Muscle layer of colon (tissue), 2 donors: ENCODE results near the gene ACTR5.
"Not testable (repeated sequence)": the region's sequence is repeated elsewhere in the genome, so short reads cannot be mapped to it uniquely, and the experiment has no call there.

Source experiments
- H3K27ac ChIP-seq: one replicate; pipeline ENCODE4 v1.7.0; 2013; ENCODE audit warnings: low read depth, mild to moderate bottlenecking, low read length, moderate library complexity
- H3K27me3 ChIP-seq, 2 donors: one replicate each; pipeline ENCODE4 v1.7.0; 2013; ENCODE audit warnings: low read length in 2 of 2, mild to moderate bottlenecking in 2 of 2; ENCODE audit not compliant: insufficient read depth in 2 of 2, control insufficient read depth in 1 of 2
- H3K36me3 ChIP-seq: one replicate; pipeline ENCODE4 v1.7.0; 2013; ENCODE audit warnings: mild to moderate bottlenecking, low read length; ENCODE audit not compliant: insufficient read depth
- H3K4me1 ChIP-seq: one replicate; pipeline ENCODE4 v1.7.0; 2013; ENCODE audit warnings: mild to moderate bottlenecking, low read length; ENCODE audit not compliant: insufficient read depth
- H3K4me3 ChIP-seq, 2 donors: one replicate each; pipeline ENCODE4 v1.7.0; 2013; ENCODE audit warnings: low read length in 2 of 2, low read depth in 1 of 2, mild to moderate bottlenecking in 1 of 2, moderate library complexity in 1 of 2
- H3K9ac ChIP-seq: one replicate; pipeline ENCODE4 v1.7.0; 2013; ENCODE audit warnings: low read length
- H3K9me3 ChIP-seq: one replicate; pipeline ENCODE4 v1.7.0; 2013; ENCODE audit warnings: mild to moderate bottlenecking, low read length
- donor health status: abdominal sarcoma.
- donor health status: Adenocarcinoma of cecum.

The ACTR5 gene

GRCh38 chr20:38810926-38811630 lies 62.8 kb downstream of the ACTR5 start:
- peaks cover 19 to 24% of the 10 kb centered on the region in 2 donors for H3K27me3 ChIP-seq
- H3K27ac ChIP-seq = no peak overlapping the region
- no peaks in the 10 kb centered on the region for H3K4me1 ChIP-seq
- H3K36me3 ChIP-seq = no peaks in the 10 kb centered on the region
- H3K9me3 ChIP-seq = no peaks in the 10 kb centered on the region
- H3K9ac ChIP-seq = no peak overlapping the region
- H3K4me3 ChIP-seq = no peak overlapping the region

DNA sequence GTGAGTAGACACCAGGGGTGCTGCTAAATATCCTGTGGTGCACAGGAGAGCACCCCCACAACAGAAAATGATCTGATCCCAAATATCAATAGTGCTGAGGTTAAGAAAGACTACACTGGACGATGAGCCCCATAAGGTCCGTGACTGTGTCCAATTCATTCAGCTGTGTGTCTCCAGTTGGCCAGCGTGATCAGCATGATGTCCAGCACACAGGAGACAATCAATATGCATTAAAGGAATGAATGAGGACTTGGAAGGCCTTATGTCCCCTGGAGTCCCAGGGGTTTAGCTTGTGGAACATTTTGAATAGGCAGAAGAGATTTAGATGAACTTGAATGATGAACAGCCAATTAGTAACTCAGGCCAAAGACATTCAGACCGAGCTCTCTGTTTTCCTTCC lies 63.5 kb downstream of the ACTR5 start:
- H3K27me3 ChIP-seq = peaks cover 17 to 18% of the 10 kb centered on the region in 2 donors
- no peak overlapping the region for H3K9ac ChIP-seq
- no peak overlapping the region for H3K4me3 ChIP-seq
- no peaks in the 10 kb centered on the region for H3K36me3 ChIP-seq
- no peak overlapping the region for H3K27ac ChIP-seq
- no peaks in the 10 kb centered on the region for H3K4me1 ChIP-seq
- H3K9me3 ChIP-seq = no peaks in the 10 kb centered on the region

DNA sequence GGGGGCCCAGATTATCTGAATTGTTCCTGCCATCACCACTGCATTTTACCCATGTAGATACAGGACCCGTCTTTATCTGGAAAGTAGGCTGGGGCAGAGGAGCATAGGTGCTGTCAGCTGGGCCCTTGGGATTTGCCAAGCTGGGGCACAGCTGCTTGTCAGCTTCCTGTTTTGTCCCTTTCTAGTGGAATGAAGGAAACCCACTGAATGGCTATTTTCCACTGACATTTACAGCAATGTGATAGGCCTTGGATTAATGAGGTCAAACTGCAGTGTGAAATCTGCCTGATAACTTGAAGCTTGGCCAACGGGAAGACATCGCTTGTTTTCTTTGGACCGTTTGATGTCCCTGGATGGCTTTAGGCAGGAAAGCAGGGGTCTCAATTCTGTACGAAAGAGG lies 63.9 kb downstream of the ACTR5 start:
- Histone ChIP-seq H3K9me3 (no peaks in the 10 kb centered on the region), H3K27me3 (peaks cover 12 to 13% of the 10 kb centered on the region in 2 donors), H3K9ac (no peak overlapping the region), H3K4me3 (no peak overlapping the region), H3K36me3 (no peaks in the 10 kb centered on the region), H3K27ac (no peak overlapping the region), H3K4me1 (no peaks in the 10 kb centered on the region)

DNA sequence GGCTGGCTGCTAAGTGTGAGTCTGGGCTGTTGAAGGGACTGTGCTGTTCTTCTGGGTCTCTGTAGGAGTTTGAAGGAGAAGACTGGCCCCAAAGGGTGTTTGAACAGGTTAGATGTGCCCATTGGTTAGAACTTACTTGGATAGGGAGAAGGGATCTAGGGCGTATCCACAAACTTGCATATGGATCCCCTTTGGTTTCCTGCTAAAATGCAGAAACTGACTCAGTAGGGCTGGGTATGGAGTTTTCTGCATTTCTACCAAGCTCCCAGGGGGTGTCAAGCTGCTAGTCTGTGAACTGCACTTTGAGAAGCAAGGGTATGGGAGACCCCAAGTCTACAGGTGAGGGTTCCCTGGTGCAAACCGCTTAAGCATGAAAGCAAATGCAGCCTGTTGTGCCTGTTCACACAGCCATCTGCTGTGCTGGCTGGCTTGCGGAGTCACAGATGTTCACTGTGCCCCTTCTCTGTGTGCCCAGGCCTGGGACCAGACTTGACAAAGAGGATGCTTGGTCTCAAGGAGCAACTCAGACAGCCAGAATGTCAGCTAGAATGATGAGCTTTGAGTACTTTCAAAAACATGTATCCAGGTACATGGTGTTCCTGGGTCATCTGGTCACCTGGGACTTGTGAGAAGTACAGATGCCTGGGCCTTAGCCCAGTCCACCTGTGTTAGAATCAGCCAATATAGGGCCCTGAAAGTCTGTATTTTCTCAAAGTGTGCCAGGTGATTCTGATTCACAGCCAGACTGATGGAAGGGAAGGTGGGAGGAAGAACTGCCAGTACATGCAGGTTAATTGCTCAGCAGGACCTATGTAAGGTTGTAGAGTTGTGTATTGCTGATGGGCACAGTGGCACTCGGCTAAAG lies 64.7 kb downstream of the ACTR5 start:
- no peaks in the 10 kb centered on the region for H3K36me3 ChIP-seq
- no peak overlapping the region for H3K27ac ChIP-seq
- H3K9ac ChIP-seq = no peak overlapping the region

GRCh38 chr20:38813574-38813962 lies 65.3 kb downstream of the ACTR5 start:
- not testable (repeated sequence) for H3K9ac ChIP-seq, H3K27ac ChIP-seq, H3K4me3 ChIP-seq, H3K9me3 ChIP-seq, H3K27me3 ChIP-seq, H3K36me3 ChIP-seq, H3K4me1 ChIP-seq

More for the DNA sequence above, 64.7 kb downstream of the ACTR5 start:
- no peaks in the 10 kb centered on the region for H3K4me1 ChIP-seq
- peaks cover 5 to 6% of the 10 kb centered on the region in 2 donors for H3K27me3 ChIP-seq
- H3K4me3 ChIP-seq = no peak overlapping the region
- H3K9me3 ChIP-seq = no peaks in the 10 kb centered on the region

DNA sequence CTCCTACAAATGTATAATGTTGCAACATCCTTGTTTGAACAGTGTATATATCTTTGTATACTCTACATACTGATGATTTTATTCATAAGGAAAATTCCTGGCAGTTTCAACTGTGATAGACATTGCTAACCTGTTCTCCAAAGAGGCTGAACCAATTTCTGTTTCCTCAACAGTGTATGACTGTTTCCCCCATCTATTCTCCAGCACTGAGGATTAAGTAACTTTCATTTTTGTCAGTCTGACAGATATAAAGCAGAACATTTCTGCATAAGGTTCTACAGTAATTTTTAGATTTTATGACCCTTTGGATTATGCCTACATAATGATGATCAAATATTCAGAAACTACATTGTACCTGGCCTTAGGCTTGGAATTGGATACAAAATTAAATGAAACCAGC lies 67.2 kb downstream of the ACTR5 start:
- no peak overlapping the region for H3K9ac ChIP-seq

DNA sequence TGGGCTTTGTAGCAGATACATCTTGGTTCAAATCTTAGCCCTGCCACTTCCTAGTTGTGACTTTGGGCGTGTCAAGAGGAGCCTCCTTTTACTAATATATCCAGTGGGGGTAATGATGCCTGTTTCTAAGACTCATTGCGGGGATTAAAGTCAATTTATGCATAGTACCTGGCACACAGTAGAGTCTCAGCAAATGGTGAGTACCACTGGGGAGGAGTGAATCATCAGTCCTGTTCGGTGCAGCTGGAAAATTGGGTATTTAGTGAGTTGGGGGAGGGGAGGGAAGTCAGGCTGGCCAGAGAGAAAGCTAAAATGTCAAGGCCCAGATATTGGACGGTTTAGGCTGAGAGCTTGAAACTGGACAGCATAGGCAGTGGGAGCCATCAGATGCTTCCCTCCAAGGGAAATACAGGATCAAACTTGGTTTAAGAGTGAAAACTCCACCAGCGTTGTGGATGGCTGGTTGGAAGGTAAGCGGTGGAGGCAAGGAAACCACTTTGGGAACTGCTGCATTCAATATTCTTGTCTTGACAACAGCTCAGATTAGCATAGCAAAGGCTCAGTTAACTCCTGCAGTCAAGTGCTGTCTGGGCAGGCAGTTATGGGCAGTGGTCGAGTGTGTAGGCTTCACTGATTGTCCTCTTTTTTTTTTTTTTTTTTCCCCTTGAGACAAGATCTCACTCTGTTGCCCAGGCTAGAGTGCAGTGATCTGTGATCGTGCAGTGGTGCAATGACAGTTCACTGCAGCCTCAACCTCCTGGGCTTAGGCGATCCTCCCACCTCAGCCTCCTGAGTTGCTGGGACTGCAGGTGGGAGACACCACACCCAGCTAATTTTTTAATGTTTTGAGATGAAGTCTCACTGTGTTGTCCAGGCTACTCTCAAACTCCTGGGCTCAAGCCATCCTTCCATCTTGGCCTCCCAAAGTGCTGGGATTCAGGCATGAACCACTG lies 70.1 kb downstream of the ACTR5 start:
- Histone ChIP-seq H3K9me3 (no peaks in the 10 kb centered on the region), H3K27ac (no peak overlapping the region), H3K4me1 (no peaks in the 10 kb centered on the region), H3K4me3 (no peak overlapping the region), H3K9ac (no peak overlapping the region), H3K36me3 (no peaks in the 10 kb centered on the region), H3K27me3 (no peaks in the 10 kb centered on the region)

More for the DNA sequence above, 67.2 kb downstream of the ACTR5 start:
- Histone ChIP-seq H3K27ac (no peak overlapping the region), H3K9me3 (no peaks in the 10 kb centered on the region), H3K36me3 (no peaks in the 10 kb centered on the region), H3K4me3 (no peak overlapping the region), H3K4me1 (no peaks in the 10 kb centered on the region), H3K27me3 (no peaks in the 10 kb centered on the region)
